ENCODE results near the gene FGFR2. TPM values are rescaled to one million over a fixed set of nuclear protein-coding genes. Genes with fewer than 3 reads are reported as not detected.
A peak's percentile ranks its signal among the peaks of the same experiment; 100 is the strongest.

Gene FGFR2
- total RNA-seq, 1 experiment from 2014 or later = 286 TPM

DNA sequence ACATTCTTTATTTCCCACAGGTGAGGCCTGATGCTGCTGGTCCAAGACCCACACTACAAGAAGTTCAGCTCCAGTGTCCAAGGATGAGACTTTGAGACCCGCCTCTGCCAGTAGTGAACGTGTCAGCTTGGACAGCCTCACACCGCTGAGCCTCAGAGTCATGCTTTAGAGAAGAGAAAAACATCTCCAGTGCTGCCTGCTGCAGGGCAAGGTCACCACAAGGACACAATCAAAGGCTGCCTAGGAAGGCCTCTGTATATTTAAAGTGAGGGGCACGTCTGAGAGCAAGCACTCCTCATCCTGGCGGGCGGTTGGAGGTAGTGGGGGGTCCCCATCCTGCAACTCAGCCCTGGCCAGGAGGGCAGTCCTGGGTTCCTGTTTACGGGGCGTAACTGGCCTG is 19.3 kb downstream of the FGFR2 start:
- POLR2A ChIA-PET = no interaction called here
- no peaks in the 10 kb centered on the region for H3K27me3 ChIP-seq (replicated peaks; ENCODE audit: control insufficient read depth, insufficient read depth, low read length)
- CTCF ChIA-PET = no interaction called here
- BruUV-seq (replicated peaks) = no TSS peak
- H3K27me3 Mint-ChIP-seq (ENCODE audit: insufficient read depth, unreplicated experiment) = no peaks in the 10 kb centered on the region
- H3K9me3 Mint-ChIP-seq (ENCODE audit: unreplicated experiment) = no peaks in the 10 kb centered on the region
- no peaks in the 10 kb centered on the region for H3K36me3 ChIP-seq (ENCODE audit: control insufficient read depth, insufficient read depth, low read length)
- TF ChIP-seq, protein P1, sequence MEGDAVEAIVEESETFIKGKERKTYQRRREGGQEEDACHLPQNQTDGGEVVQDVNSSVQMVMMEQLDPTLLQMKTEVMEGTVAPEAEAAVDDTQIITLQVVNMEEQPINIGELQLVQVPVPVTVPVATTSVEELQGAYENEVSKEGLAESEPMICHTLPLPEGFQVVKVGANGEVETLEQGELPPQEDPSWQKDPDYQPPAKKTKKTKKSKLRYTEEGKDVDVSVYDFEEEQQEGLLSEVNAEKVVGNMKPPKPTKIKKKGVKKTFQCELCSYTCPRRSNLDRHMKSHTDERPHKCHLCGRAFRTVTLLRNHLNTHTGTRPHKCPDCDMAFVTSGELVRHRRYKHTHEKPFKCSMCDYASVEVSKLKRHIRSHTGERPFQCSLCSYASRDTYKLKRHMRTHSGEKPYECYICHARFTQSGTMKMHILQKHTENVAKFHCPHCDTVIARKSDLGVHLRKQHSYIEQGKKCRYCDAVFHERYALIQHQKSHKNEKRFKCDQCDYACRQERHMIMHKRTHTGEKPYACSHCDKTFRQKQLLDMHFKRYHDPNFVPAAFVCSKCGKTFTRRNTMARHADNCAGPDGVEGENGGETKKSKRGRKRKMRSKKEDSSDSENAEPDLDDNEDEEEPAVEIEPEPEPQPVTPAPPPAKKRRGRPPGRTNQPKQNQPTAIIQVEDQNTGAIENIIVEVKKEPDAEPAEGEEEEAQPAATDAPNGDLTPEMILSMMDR (IDR thresholded peaks at IDR 0.05; ENCODE audit: insufficient read depth in 1 of 2, low read depth in 1 of 2, low read length in 1 of 2, severe bottlenecking in 1 of 2, unreplicated experiment in 1 of 2) = no peak
- H3K36me3 Mint-ChIP-seq (ENCODE audit: insufficient read depth, unreplicated experiment) = peaks cover 100% of the 10 kb centered on the region
- peaks cover 45% of the 10 kb centered on the region for H3K4me1 Mint-ChIP-seq (ENCODE audit: low read depth, unreplicated experiment)
- intact Hi-C loops (cut with micrococcal nuclease; ENCODE audit: unreplicated experiment) = loop anchor here (2.0 kb wide), 1 partner anchor 24 kb away; no protein-coding TSS in a partner anchor
- no peak overlapping the region for H3K4me3 Mint-ChIP-seq (ENCODE audit: unreplicated experiment)
- H3K4me1 ChIP-seq = peaks cover 59% of the 10 kb centered on the region
- peak overlapping the region; percentile 92 for H3K27ac Mint-ChIP-seq (ENCODE audit: unreplicated experiment)
- DNase-seq = no peak
- H3K9me3 ChIP-seq = no peaks in the 10 kb centered on the region
- H3K4me3 ChIP-seq (ENCODE audit: low read depth, low read length) = no peak overlapping the region

DNA sequence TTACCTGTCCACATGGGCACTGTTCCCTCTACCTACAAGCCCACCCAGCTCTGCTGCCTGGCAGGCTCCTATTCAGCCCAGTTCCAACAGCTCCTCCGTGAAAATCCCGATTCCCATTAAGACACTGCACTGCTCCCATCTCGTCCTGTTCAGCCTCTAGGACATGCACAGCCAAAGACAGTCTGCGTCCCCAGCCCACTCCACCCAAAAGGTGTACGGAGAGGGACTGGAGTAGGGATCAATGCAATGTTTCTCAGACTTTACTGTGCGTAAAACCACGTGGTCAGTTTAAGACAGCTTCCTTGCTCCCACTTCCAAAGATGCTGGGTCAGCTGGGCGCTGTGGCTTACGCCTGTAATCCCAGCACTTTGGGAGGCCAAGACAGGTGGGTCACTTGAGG is 19.9 kb downstream of the FGFR2 start:
- TF ChIP-seq, protein P1 (IDR thresholded peaks at IDR 0.05; ENCODE audit: insufficient read depth in 1 of 2, low read depth in 1 of 2, low read length in 1 of 2, severe bottlenecking in 1 of 2, unreplicated experiment in 1 of 2) = no peak
- DNase-seq = no peak
- H3K27me3 ChIP-seq (replicated peaks; ENCODE audit: control insufficient read depth, insufficient read depth, low read length) = no peaks in the 10 kb centered on the region
- no peaks in the 10 kb centered on the region for H3K9me3 ChIP-seq
- no TSS peak for BruUV-seq (replicated peaks)
- peaks cover 59% of the 10 kb centered on the region for H3K4me1 ChIP-seq
- POLR2A ChIA-PET = no interaction called here
- peaks cover 100% of the 10 kb centered on the region for H3K36me3 Mint-ChIP-seq (ENCODE audit: insufficient read depth, unreplicated experiment)
- H3K4me3 Mint-ChIP-seq (ENCODE audit: unreplicated experiment) = no peak overlapping the region
- intact Hi-C loops (cut with micrococcal nuclease; ENCODE audit: unreplicated experiment) = loop anchor here (2.0 kb wide), 1 partner anchor 23 kb away; no protein-coding TSS in a partner anchor
- no peak overlapping the region for H3K4me3 ChIP-seq (ENCODE audit: low read depth, low read length)
- peaks cover 45% of the 10 kb centered on the region for H3K4me1 Mint-ChIP-seq (ENCODE audit: low read depth, unreplicated experiment)
- H3K27me3 Mint-ChIP-seq (ENCODE audit: insufficient read depth, unreplicated experiment) = no peaks in the 10 kb centered on the region
- H3K27ac Mint-ChIP-seq (ENCODE audit: unreplicated experiment) = peak overlapping the region; percentile 92
- no peaks in the 10 kb centered on the region for H3K9me3 Mint-ChIP-seq (ENCODE audit: unreplicated experiment)
- no peaks in the 10 kb centered on the region for H3K36me3 ChIP-seq (ENCODE audit: control insufficient read depth, insufficient read depth, low read length)
- CTCF ChIA-PET = no interaction called here

DNA sequence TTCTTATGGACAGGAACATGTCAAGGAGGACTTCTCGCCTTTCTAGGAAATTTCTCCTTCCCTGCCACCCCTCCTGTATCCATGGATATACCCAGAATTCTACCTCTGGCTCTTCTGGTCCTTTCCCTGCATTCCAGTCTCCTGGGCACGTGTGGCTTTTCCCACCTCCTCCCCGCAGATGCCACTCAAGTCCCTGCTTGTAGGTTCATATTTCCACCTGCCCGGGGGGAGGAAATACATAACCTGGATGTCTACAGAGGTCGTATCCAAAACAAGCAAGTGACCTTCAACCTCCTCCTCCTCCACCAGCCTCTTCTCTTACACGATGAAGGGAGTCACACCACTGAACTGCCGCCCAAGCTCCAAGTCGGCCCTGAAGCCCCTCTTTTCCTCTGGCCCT is 20.7 kb downstream of the FGFR2 start:
- Histone ChIP-seq H3K27me3 (replicated peaks; ENCODE audit: control insufficient read depth, insufficient read depth, low read length) (no peaks in the 10 kb centered on the region), H3K9me3 (no peaks in the 10 kb centered on the region), H3K4me1 (peaks cover 51% of the 10 kb centered on the region), H3K4me3 (ENCODE audit: low read depth, low read length) (no peak overlapping the region), H3K36me3 (ENCODE audit: control insufficient read depth, insufficient read depth, low read length) (no peaks in the 10 kb centered on the region)
- intact Hi-C loops (cut with micrococcal nuclease; ENCODE audit: unreplicated experiment) = no loop called here
- no peaks in the 10 kb centered on the region for H3K9me3 Mint-ChIP-seq (ENCODE audit: unreplicated experiment)
- no peaks in the 10 kb centered on the region for H3K27me3 Mint-ChIP-seq (ENCODE audit: insufficient read depth, unreplicated experiment)
- no peak overlapping the region for H3K4me3 Mint-ChIP-seq (ENCODE audit: unreplicated experiment)
- no TSS peak for BruUV-seq (replicated peaks)
- ChIA-PET POLR2A (no interaction called here), CTCF (no interaction called here)
- TF ChIP-seq, protein P1 (IDR thresholded peaks at IDR 0.05; ENCODE audit: insufficient read depth in 1 of 2, low read depth in 1 of 2, low read length in 1 of 2, severe bottlenecking in 1 of 2, unreplicated experiment in 1 of 2) = no peak
- peaks cover 100% of the 10 kb centered on the region for H3K36me3 Mint-ChIP-seq (ENCODE audit: insufficient read depth, unreplicated experiment)
- DNase-seq = no peak
- H3K27ac Mint-ChIP-seq (ENCODE audit: unreplicated experiment) = peak overlapping the region; percentile 92
- H3K4me1 Mint-ChIP-seq (ENCODE audit: low read depth, unreplicated experiment) = peaks cover 38% of the 10 kb centered on the region
